ENCODE data around the gene KIF24.

GRCh38 chr9:34292552-34292951, 36.5 kb downstream of the KIF24 start:
- TF ChIP-seq CTCF (conservative IDR thresholded peaks at IDR 0.05 in 1 of 2, IDR thresholded peaks at IDR 0.05 in 1 of 2; ENCODE audit: low read depth in 1 of 2, low read length in 2 of 2) (no peak), EZH2 (IDR thresholded peaks at IDR 0.05; ENCODE audit: low read length, missing control alignments) (no peak)
